Sigmoid colon (tissue), 7 donors: ENCODE measurements around the gene NOTCH1. TPM values are rescaled to one million over a fixed set of nuclear protein-coding genes. Genes with fewer than 3 reads are reported as not detected.

Experiments
- DNase-seq: peaks from one replicate; pipeline ENCODE4 v3.0.0-alpha.2; 2019
- H3K27ac ChIP-seq, 4 donors: fragments of 200-600 bp; sonication (generic); one replicate each; pipeline ENCODE4 v1.5.1; 2016 to 2019; ENCODE audit warnings: mild to moderate bottlenecking in 1 of 4
- H3K27me3 ChIP-seq, 3 donors: fragments of 200-600 bp; sonication (generic); one replicate each; pipeline ENCODE4 v1.5.1; 2019; ENCODE audit warnings: mild to moderate bottlenecking in 1 of 3
- H3K36me3 ChIP-seq, 4 donors: fragments of 200-600 bp; sonication (generic); one replicate each; pipeline ENCODE4 v1.5.1; 2016 to 2019
- H3K4me1 ChIP-seq, 4 donors: fragments of 200-600 bp; sonication (generic); one replicate each; pipeline ENCODE4 v1.5.1; 2017 to 2019
- H3K4me3 ChIP-seq, 4 donors: fragments of 200-600 bp; sonication (generic); one replicate each; pipeline ENCODE4 v1.5.1; 2017 to 2019; ENCODE audit warnings: mild to moderate bottlenecking in 2 of 4, moderate library complexity in 1 of 4
- H3K9me3 ChIP-seq, 4 donors: fragments of 200-600 bp in 3 of 4; sonication (generic) in 3 of 4; one replicate each; pipeline versions ENCODE4 v1.5.1 to v1.6.1; 2013 to 2019
- CTCF ChIP-seq, 4 experiments: fragments of 450-650 bp in 3 of 4; fragments of 200-600 bp in 1 of 4; IDR thresholded peaks; one replicate each; pipeline ENCODE4 v1.5.1; 2016 to 2019; ENCODE audit warnings: antibody characterized with exemption in 4 of 4, mild to moderate bottlenecking in 3 of 4, moderate library complexity in 2 of 4
- EP300 ChIP-seq, 4 donors: sonication (generic); formaldehyde crosslinking; IDR thresholded peaks; one replicate each; pipeline ENCODE4 v1.6.1; 2017; ENCODE audit warnings: antibody characterized with exemption in 4 of 4
- POLR2A ChIP-seq, 2 donors: fragments of 450-650 bp; IDR thresholded peaks; one replicate each; pipeline ENCODE4 v1.6.1; 2016; ENCODE audit warnings: antibody characterized with exemption in 2 of 2, mild to moderate bottlenecking in 2 of 2, moderate library complexity in 2 of 2
- POLR2AphosphoS5 ChIP-seq, 4 donors: sonication (generic); formaldehyde crosslinking; IDR thresholded peaks; one replicate each; pipeline ENCODE4 v1.6.1; 2017; ENCODE audit warnings: antibody characterized with exemption in 4 of 4
- WGBS, 2 donors: extraction: QIAGEN DNeasy Blood & Tissue Kit; methylation state at CpG; one replicate each; pipeline ENCODE4 v1.1.7; 2013; 5-methylcytosine and 5-hydroxymethylcytosine counted together
- intact Hi-C: fragments of 100-400 bp; cut with DNase I; formaldehyde crosslinking; loops from one replicate; pipeline ENCODE4 v1.15.1; 2023
- polyA plus RNA-seq, 3 donors: library from polyadenylated mRNA; stranded (reverse); fragments of 200-250 nt; gene quantifications; one replicate each; pipeline ENCODE4 v1.2.3, GENCODE V29; 2013
- total RNA-seq, 4 donors: library from RNA; depleted of rRNA; stranded (reverse); fragments of >200 nt; gene quantifications; one replicate each; pipeline ENCODE4 v1.1.0, GENCODE V29; 2016
- donor health status: healthy with polysubstance abuse.
- donor health status: Bipolar disorder and iron deficiency.
- donor health status: healthy.

Gene NOTCH1
- total and polyA plus RNA-seq, 7 donors = 1.8 to 36.0 (median 30.7) TPM

GRCh38 chr9:136535070-136535469 lies 10.8 kb downstream of the NOTCH1 start:
- Histone ChIP-seq H3K4me1 (peaks cover 0 to 92% (median 89%) of the 10 kb centered on the region in 4 donors), H3K9me3 (no peaks in the 10 kb centered on the region), H3K4me3 (no peak overlapping the region), H3K27me3 (no peaks in the 10 kb centered on the region), H3K27ac (no peak overlapping the region), H3K36me3 (peaks cover 0 to 23% (median 10%) of the 10 kb centered on the region in 4 donors)
- no peak for DNase-seq
- TF ChIP-seq EP300 (IDR thresholded peaks at IDR 0.05) (no peak), POLR2AphosphoS5 (IDR thresholded peaks at IDR 0.05) (no peak), CTCF (IDR thresholded peaks at IDR 0.05) (no peak), POLR2A (IDR thresholded peaks at IDR 0.05) (no peak)
- intact Hi-C loops = no loop called here
- WGBS, 2 donors = 52% methylated on average over 14 of the region's 14 CpGs

GRCh38 chr9:136534366-136534765 lies 11.5 kb downstream of the NOTCH1 start:
- intact Hi-C loops = no loop called here
- WGBS, 2 donors = 21 to 67% methylated on average over 18 of the region's 18 CpGs
- no peak for TF ChIP-seq CTCF (IDR thresholded peaks at IDR 0.05)
- no peak for TF ChIP-seq EP300 (IDR thresholded peaks at IDR 0.05)
- no peak for TF ChIP-seq POLR2AphosphoS5 (IDR thresholded peaks at IDR 0.05)
- TF ChIP-seq POLR2A (IDR thresholded peaks at IDR 0.05) = no peak
- no peak for DNase-seq
- Histone ChIP-seq H3K4me1 (peaks cover 0 to 92% (median 89%) of the 10 kb centered on the region in 4 donors), H3K27me3 (no peaks in the 10 kb centered on the region), H3K4me3 (no peak overlapping the region), H3K9me3 (no peaks in the 10 kb centered on the region), H3K36me3 (peaks cover 0 to 23% (median 10%) of the 10 kb centered on the region in 4 donors), H3K27ac (peak overlapping the region in 1 of 4 donors; percentile 5)

- DNase-seq = no peak
- Histone ChIP-seq H3K36me3 (peaks cover 0 to 23% (median 10%) of the 10 kb centered on the region in 4 donors), H3K27ac (peak overlapping the region in 3 of 4 donors; percentile 19 to 57 (median 32)), H3K9me3 (no peaks in the 10 kb centered on the region), H3K27me3 (no peaks in the 10 kb centered on the region), H3K4me1 (peaks cover 0 to 92% (median 89%) of the 10 kb centered on the region in 4 donors), H3K4me3 (no peak overlapping the region)
- WGBS, 2 donors = 15 to 26% methylated on average over 22 of the region's 22 CpGs
- TF ChIP-seq CTCF (IDR thresholded peaks at IDR 0.05) = no peak
- TF ChIP-seq EP300 (IDR thresholded peaks at IDR 0.05) = no peak
- peak in 2 of 4 donors; percentile 10 for TF ChIP-seq POLR2AphosphoS5 (IDR thresholded peaks at IDR 0.05)
- TF ChIP-seq POLR2A (IDR thresholded peaks at IDR 0.05) = no peak
- intact Hi-C loops = no loop called here
Observed at GRCh38 chr9:136533775-136534157, 12.1 kb downstream of the NOTCH1 start.

GRCh38 chr9:136532799-136533774 lies 12.8 kb downstream of the NOTCH1 start:
- 20 to 24% methylated on average over 35 of the region's 35 CpGs for WGBS, 2 donors
- Histone ChIP-seq H3K36me3 (peaks cover 0 to 23% (median 10%) of the 10 kb centered on the region in 4 donors), H3K9me3 (no peaks in the 10 kb centered on the region), H3K27ac (peak overlapping the region; percentile 32 to 84 (median 68)), H3K27me3 (no peaks in the 10 kb centered on the region), H3K4me1 (peaks cover 0 to 92% (median 89%) of the 10 kb centered on the region in 4 donors), H3K4me3 (no peak overlapping the region)
- DNase-seq = no peak
- intact Hi-C loops = no loop called here
- TF ChIP-seq EP300 (IDR thresholded peaks at IDR 0.05) = no peak
- no peak for TF ChIP-seq POLR2AphosphoS5 (IDR thresholded peaks at IDR 0.05)
- TF ChIP-seq CTCF (IDR thresholded peaks at IDR 0.05) = no peak
- TF ChIP-seq POLR2A (IDR thresholded peaks at IDR 0.05) = no peak
